Activated T-cell treated with anti-CD3 and anti-CD28 coated beads, Interleukin-2, amount 50 U/mL, for 72 hours (primary cell): ENCODE data around the gene CLEC2B. TPM values are rescaled to one million over a fixed set of nuclear protein-coding genes. Genes with fewer than 3 reads are reported as not detected.

Experiments
- ATAC-seq, 2 donors: fragments of 150-1000 bp; cut with Tn5 transposase; replicated peaks in 1 of 2; 2 replicates each; pipeline ENCODE4 v1.10.0; 2021; ENCODE audit warnings: moderate library complexity in 2 of 2, mild to moderate bottlenecking in 1 of 2
- DNase-seq, 2 donors: peaks; one replicate each; pipeline ENCODE4 v3.0.0; 2021 to 2022; ENCODE audit warnings: mixed read lengths in 1 of 2
- H3K27ac Mint-ChIP-seq: one replicate; pipeline ENCODE4 v1.8.0; 2022; ENCODE audit warnings: mild to moderate bottlenecking, moderate library complexity, mixed read lengths
- H3K27me3 Mint-ChIP-seq: one replicate; pipeline ENCODE4 v1.8.0; 2022; ENCODE audit warnings: low read depth, mixed read lengths
- H3K36me3 Mint-ChIP-seq, 2 donors: one replicate each; pipeline ENCODE4 v1.8.0; 2022; ENCODE audit warnings: mixed read lengths in 2 of 2, mild to moderate bottlenecking in 1 of 2; ENCODE audit not compliant: insufficient read depth in 2 of 2
- H3K4me1 Mint-ChIP-seq: one replicate; pipeline ENCODE4 v1.8.0; 2022; ENCODE audit warnings: low read depth, mixed read lengths
- H3K4me3 Mint-ChIP-seq, 2 donors: one replicate each; pipeline ENCODE4 v1.8.0; 2022; ENCODE audit warnings: mild to moderate bottlenecking in 2 of 2, mixed read lengths in 2 of 2, moderate library complexity in 2 of 2
- H3K9me3 Mint-ChIP-seq, 2 donors: one replicate each; pipeline ENCODE4 v1.8.0; 2022; ENCODE audit warnings: mixed read lengths in 2 of 2
- total RNA-seq, 2 donors: library from RNA; stranded (reverse); gene quantifications; one replicate each; pipeline ENCODE4 v1.2.3, GENCODE V29; 2022

The CLEC2B gene
- total RNA-seq, 2 donors from 2014 or later: 28.0 to 29.5 TPM

- Mint-ChIP-seq H3K9me3 (no peaks in the 10 kb centered on the region), H3K4me1 (peaks cover 17% of the 10 kb centered on the region), H3K36me3 (no peaks in the 10 kb centered on the region), H3K4me3 (peak overlapping the region; percentile 85 to 97), H3K27ac (no peak overlapping the region), H3K27me3 (peaks cover 23% of the 10 kb centered on the region)
- ATAC-seq (peak; percentile 95 to 98), DNase-seq (peak; percentile 91 to 94)
These were observed 55.0 kb downstream of the CLEC2B start for GRCh38 chr12:9813821-9814798.

GRCh38 chr12:9811621-9812020, 57.5 kb downstream of the CLEC2B start:
- H3K9me3 Mint-ChIP-seq: no peaks in the 10 kb centered on the region
- no peak for DNase-seq
- no peak overlapping the region for H3K27ac Mint-ChIP-seq
- no peak overlapping the region for H3K4me3 Mint-ChIP-seq
- ATAC-seq: no peak
- no peaks in the 10 kb centered on the region for H3K36me3 Mint-ChIP-seq
- H3K4me1 Mint-ChIP-seq: peaks cover 17% of the 10 kb centered on the region
- peaks cover 19% of the 10 kb centered on the region for H3K27me3 Mint-ChIP-seq

- H3K27me3 Mint-ChIP-seq: peaks cover 19% of the 10 kb centered on the region
- H3K36me3 Mint-ChIP-seq: no peaks in the 10 kb centered on the region
- H3K27ac Mint-ChIP-seq: peak overlapping the region; percentile 32
- no peak overlapping the region for H3K4me3 Mint-ChIP-seq
- ATAC-seq (no peak), DNase-seq (no peak)
- H3K4me1 Mint-ChIP-seq: peaks cover 17% of the 10 kb centered on the region
- H3K9me3 Mint-ChIP-seq: no peaks in the 10 kb centered on the region
These were observed 58.5 kb downstream of the CLEC2B start for GRCh38 chr12:9810671-9811070.

- H3K27me3 Mint-ChIP-seq: peaks cover 19% of the 10 kb centered on the region
- no peaks in the 10 kb centered on the region for H3K36me3 Mint-ChIP-seq
- ATAC-seq: no peak
- peaks cover 17% of the 10 kb centered on the region for H3K4me1 Mint-ChIP-seq
- H3K27ac Mint-ChIP-seq: no peak overlapping the region
- H3K4me3 Mint-ChIP-seq: no peak overlapping the region
- no peaks in the 10 kb centered on the region for H3K9me3 Mint-ChIP-seq
- DNase-seq: no peak
These were observed 59.3 kb downstream of the CLEC2B start for GRCh38 chr12:9809866-9810265.

- Mint-ChIP-seq H3K4me1 (peaks cover 17% of the 10 kb centered on the region), H3K27me3 (peaks cover 19% of the 10 kb centered on the region), H3K36me3 (no peaks in the 10 kb centered on the region), H3K27ac (no peak overlapping the region), H3K4me3 (no peak overlapping the region), H3K9me3 (no peaks in the 10 kb centered on the region)
- DNase-seq (no peak), ATAC-seq (no peak)
These were observed 59.8 kb downstream of the CLEC2B start for GRCh38 chr12:9809338-9809737.

GRCh38 chr12:9808504-9808903, 60.6 kb downstream of the CLEC2B start:
- ATAC-seq (no peak), DNase-seq (no peak)
- no peak overlapping the region for H3K4me3 Mint-ChIP-seq
- H3K9me3 Mint-ChIP-seq: no peaks in the 10 kb centered on the region
- H3K4me1 Mint-ChIP-seq: peaks cover 10% of the 10 kb centered on the region
- H3K27me3 Mint-ChIP-seq: peaks cover 19% of the 10 kb centered on the region
- H3K27ac Mint-ChIP-seq: no peak overlapping the region
- H3K36me3 Mint-ChIP-seq: no peaks in the 10 kb centered on the region

- Mint-ChIP-seq H3K36me3 (no peaks in the 10 kb centered on the region), H3K4me1 (peaks cover 7% of the 10 kb centered on the region), H3K9me3 (no peaks in the 10 kb centered on the region), H3K4me3 (no peak overlapping the region), H3K27me3 (peaks cover 19% of the 10 kb centered on the region), H3K27ac (no peak overlapping the region)
- ATAC-seq: no peak
- DNase-seq: no peak
These were observed 62.4 kb downstream of the CLEC2B start for GRCh38 chr12:9806714-9807113.

GRCh38 chr12:9805883-9806282, 63.3 kb downstream of the CLEC2B start:
- H3K27ac Mint-ChIP-seq: no peak overlapping the region
- no peak overlapping the region for H3K4me3 Mint-ChIP-seq
- H3K9me3 Mint-ChIP-seq: peaks cover 3% of the 10 kb centered on the region in 2 donors
- H3K36me3 Mint-ChIP-seq: no peaks in the 10 kb centered on the region
- ATAC-seq (no peak), DNase-seq (no peak)
- peaks cover 18% of the 10 kb centered on the region for H3K27me3 Mint-ChIP-seq
- peaks cover 4% of the 10 kb centered on the region for H3K4me1 Mint-ChIP-seq

Other genes with a start within 250 kb of the CLEC2B start
- 100 to 1,000 TPM; 269 to 293 TPM for gene CLEC2D, start 199.6 kb downstream of the CLEC2B start, total RNA-seq
- 10 to 100 TPM; 11.5 to 13.8 TPM for gene CLECL1, start 136.3 kb downstream of the CLEC2B start, total RNA-seq
- 100 to 1,000 TPM; 126 to 158 TPM for gene CD69, start 108.5 kb downstream of the CLEC2B start, total RNA-seq
- under 1 TPM; 0.29 to 0.72 TPM for gene KLRF1, start 41.9 kb downstream of the CLEC2B start, total RNA-seq
- gene KLRF2, start 12.1 kb upstream of the CLEC2B start, total RNA-seq: not detected
- gene CLEC2A, start 63.0 kb upstream of the CLEC2B start, total RNA-seq: not detected
- gene CLEC12A, start 102.1 kb upstream of the CLEC2B start, total RNA-seq: under 1 TPM in 1 of 2 donors, not detected in 1; 0.16 TPM
- gene CLEC1B, start 129.8 kb upstream of the CLEC2B start, total RNA-seq: not detected
- not detected for gene CLEC12B, start 141.3 kb upstream of the CLEC2B start, total RNA-seq
- gene CLEC9A, start 161.3 kb upstream of the CLEC2B start, total RNA-seq: not detected
- gene CLEC1A, start 229.6 kb upstream of the CLEC2B start, total RNA-seq: not detected